ENCODE measurements around the gene COX18. TPM values are rescaled to one million over a fixed set of nuclear protein-coding genes. Genes with fewer than 3 reads are reported as not detected.

Gene COX18
- total RNA-seq, 1 experiment from 2014 or later: 18.2 TPM

DNA sequence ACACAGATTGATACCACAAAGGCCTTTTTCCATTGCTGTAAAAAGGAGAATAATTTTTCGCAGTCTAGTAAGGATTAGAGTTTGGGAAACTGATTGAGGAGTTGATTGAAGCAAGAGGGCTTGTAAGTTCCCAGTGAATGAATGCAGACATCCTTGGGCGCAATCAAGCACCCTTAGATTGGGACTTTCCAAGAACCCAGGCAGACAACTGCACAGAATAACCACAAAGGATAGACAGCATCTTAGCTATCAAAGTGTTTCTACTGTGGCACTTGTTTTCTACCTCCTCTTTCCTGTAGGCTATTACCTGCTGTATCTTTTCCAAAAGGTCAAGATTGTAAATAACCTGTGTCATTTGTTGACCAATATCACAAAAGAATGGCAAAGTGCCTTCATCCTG is 2.6 kb downstream of the COX18 start:
- Histone ChIP-seq H3K36me3 (peaks cover 4% of the 10 kb centered on the region), H3K27me3 (no peaks in the 10 kb centered on the region), H3K4me3 (no peak overlapping the region), H3K9me3 (no peaks in the 10 kb centered on the region)
- no peak for DNase-seq

DNA sequence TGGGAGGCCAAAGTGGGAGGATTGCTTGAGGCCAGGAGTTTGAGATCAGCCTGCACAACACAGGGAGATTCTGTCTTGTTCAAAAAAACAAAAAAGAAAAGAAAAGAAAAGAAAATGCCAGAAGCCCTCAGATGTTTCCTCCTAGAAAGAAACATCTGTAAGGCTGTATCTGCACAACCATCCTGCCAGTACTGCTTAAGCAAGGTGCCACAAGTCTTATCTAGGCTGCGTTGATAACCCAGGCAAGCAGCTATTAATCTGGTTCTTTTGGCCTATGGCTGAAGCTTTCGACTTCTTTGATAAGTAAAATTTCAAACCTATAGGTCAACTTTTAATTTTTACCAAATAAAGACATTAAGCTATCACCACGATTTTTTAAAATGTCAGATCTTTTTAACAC is 3.1 kb downstream of the COX18 start:
- H3K27me3 ChIP-seq: no peaks in the 10 kb centered on the region
- peaks cover 4% of the 10 kb centered on the region for H3K36me3 ChIP-seq
- H3K9me3 ChIP-seq: no peaks in the 10 kb centered on the region
- H3K4me3 ChIP-seq: no peak overlapping the region
- no peak for DNase-seq

DNA sequence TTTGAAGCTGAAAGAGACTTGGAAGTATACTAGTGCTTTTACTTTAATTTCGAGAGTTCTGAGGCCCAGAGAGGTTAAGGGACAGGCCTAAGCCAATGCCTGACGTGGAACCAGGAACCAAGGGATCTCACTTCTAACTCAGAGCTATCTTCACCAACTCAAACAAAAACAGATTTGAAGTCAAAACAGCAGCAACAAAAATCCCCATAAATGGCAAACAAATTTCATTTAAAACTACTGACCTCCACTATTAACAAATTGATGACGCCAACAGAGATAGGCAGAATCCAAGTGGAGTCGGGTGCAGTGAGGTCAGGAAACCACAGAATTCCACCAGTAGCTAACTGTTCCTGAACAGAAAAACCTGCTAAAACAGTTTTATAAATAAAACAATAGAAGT is 5.0 kb downstream of the COX18 start:
- no peaks in the 10 kb centered on the region for H3K9me3 ChIP-seq
- H3K36me3 ChIP-seq: peaks cover 9% of the 10 kb centered on the region
- no peaks in the 10 kb centered on the region for H3K27me3 ChIP-seq
- DNase-seq: no peak
- no peak overlapping the region for H3K4me3 ChIP-seq

DNA sequence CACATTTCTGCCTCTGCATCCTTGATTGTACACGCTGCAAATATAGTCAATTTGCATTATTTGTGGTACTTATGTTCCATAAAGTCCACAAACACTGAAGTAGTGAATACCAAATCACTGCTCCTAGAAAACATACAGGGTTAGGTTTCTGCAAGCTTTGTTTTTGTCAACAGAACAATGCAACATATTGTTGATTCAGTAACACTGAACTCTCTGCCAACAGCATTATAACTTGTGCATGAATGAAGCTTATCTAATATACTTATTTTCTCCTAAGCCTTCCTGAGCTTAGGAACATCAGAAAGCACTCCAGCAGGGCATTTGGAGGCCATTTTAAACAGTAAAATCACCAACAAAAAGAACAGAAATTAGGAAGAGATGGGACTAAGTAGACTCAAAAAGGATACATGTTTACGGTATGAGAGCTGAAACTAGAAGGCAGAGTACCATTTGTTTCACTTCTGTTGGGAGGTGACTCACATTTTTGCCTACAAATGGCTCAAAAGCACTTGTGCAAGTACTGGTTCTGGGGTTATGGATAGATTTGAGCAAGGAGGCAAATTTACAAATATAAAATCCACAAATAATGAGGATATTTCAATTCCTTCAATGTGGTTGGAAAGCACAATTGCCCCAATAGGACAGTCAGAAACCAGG is 14.1 kb downstream of the COX18 start:
- Histone ChIP-seq H3K9me3 (no peaks in the 10 kb centered on the region), H3K27me3 (no peaks in the 10 kb centered on the region), H3K36me3 (peaks cover 4% of the 10 kb centered on the region; the same call in 1 of the 2 replicates), H3K4me3 (no peak overlapping the region)
- no peak for DNase-seq

DNA sequence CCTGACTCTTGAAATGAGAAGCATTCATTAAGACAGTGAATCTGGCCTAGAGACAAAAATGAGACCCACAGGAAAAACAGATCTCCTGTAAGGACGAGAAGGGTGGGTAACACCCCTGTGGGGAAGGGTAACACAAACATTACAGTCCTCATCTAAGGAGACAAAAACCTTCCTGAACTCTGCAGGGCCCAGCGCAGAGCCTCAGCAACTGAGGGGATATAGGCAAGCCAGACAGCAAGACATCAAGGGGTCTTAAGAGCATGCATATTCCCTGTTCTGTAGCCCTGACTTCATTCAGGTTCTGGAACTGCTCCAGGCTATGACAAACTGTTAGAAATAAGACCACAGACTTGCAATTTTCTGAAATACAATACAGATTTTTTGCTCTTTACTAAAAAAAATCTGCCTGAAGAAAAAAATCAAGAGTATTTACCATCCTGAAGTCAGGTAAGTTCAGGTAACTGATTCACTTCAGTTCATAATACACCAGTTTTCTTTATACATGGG is 15.5 kb downstream of the COX18 start:
- Histone ChIP-seq H3K9me3 (no peaks in the 10 kb centered on the region), H3K4me3 (no peak overlapping the region), H3K36me3 (peaks cover 2% of the 10 kb centered on the region; the same call in 1 of the 2 replicates), H3K27me3 (no peaks in the 10 kb centered on the region)
- DNase-seq: no peak

DNA sequence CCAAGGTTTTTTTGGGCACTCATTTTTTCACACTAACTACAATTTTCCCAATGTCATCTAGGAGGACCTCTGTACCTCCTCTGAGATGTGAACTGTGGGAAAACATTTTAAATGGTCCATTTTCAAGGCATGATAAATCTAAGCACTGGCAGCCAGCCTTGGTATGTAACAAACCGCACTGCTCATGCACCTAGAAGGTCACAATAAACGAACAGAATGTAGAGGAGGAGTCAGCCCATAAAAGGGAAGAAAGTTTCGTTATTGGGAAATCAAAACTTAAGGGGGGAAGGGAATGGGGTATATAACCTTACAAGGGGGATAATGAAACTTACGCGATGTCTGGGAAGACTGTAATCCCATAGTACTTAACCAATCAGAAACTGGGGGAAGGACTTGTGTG is 16.4 kb downstream of the COX18 start:
- H3K27me3 ChIP-seq: no peaks in the 10 kb centered on the region
- DNase-seq: no peak
- H3K36me3 ChIP-seq: no peaks in the 10 kb centered on the region; the same call in 1 of the 2 replicates
- no peak overlapping the region for H3K4me3 ChIP-seq
- no peaks in the 10 kb centered on the region for H3K9me3 ChIP-seq

DNA sequence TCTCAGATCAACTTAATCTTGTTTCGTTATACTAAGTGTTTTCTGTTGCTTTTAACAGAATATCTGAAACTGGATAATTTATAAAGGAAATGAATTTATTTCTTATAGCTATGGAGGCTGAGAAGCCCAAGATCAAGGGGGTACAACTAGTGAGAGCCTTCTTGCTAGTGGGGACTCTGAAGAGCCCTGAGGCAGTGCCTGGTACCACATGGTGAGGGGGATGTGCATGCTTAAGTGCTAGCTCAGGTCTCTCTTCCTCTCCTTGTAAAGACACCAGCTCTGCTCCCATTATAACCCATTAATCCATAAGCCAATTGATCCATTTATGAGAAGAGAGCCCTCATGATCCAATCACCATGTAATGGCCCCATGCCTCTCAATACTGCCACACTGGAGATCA is 17.9 kb downstream of the COX18 start:
- H3K36me3 ChIP-seq: no peaks in the 10 kb centered on the region; the same call in 1 of the 2 replicates
- no peak overlapping the region for H3K4me3 ChIP-seq
- no peaks in the 10 kb centered on the region for H3K27me3 ChIP-seq
- no peak for DNase-seq
- no peaks in the 10 kb centered on the region for H3K9me3 ChIP-seq

DNA sequence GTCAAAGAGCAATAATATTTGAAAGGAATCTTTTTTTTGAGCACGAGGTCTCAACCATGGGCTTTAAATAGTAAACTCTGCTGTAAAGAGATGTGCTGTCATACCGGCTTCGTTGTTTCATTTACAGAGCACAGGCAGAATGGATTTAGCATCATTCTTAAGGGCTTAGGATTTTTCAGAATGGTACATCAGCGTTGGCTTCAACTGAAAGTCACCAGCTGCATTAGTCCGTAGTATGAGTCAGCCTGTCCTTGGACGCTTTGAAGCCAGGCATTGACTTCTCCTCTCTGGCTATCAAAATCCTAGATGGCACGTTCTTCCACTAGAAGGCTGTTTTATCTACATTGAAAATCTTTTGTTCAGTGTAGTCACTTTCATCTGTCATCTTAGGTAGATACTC is 23.6 kb downstream of the COX18 start:
- Histone ChIP-seq H3K27me3 (no peaks in the 10 kb centered on the region), H3K4me3 (no peak overlapping the region), H3K36me3 (no peaks in the 10 kb centered on the region), H3K9me3 (no peaks in the 10 kb centered on the region)
- DNase-seq: peak; percentile 6

DNA sequence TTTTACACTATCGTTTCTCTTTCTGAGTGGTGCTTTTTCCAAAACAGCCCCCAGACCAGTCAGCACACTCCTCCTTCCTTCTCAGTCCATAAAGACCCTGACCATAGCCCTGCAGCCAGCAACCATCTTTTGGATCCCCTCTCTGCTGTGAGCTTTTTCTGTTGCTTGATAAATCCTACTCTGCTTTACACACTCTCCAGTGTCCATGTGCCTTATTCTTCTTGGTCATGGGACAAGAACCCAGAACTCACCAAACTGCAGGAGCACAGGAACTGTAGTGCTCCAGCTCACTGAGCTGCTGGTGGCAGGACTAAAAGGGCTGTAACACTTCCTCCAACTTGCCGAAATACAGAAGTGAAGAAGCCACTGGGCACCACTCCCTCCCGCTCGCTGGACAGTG is 32.5 kb downstream of the COX18 start:
- no peaks in the 10 kb centered on the region for H3K27me3 ChIP-seq
- no peaks in the 10 kb centered on the region for H3K9me3 ChIP-seq
- no peak overlapping the region for H3K4me3 ChIP-seq
- H3K36me3 ChIP-seq: no peaks in the 10 kb centered on the region
- no peak for DNase-seq

DNA sequence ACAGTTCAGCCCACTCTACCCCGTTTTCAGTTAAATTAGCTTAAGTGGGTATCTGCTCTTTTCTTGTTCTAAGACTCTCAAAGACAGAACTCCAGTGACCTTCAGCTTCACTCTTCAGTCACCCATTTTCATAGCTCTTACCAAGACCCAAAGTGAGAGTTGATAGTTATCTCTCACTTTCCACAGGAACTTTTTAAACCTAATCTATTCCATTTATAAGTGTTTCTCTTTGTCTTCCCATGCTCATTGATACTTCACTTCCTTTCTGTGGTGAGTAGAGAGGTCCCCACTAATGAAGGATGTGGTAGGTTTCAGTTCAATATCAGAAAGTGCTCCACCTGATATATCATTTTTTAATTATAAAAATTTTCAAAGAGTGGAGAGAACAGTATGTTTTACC is 33.4 kb downstream of the COX18 start:
- Histone ChIP-seq H3K4me3 (no peak overlapping the region), H3K9me3 (no peaks in the 10 kb centered on the region), H3K27me3 (no peaks in the 10 kb centered on the region), H3K36me3 (no peaks in the 10 kb centered on the region)
- no peak for DNase-seq

DNA sequence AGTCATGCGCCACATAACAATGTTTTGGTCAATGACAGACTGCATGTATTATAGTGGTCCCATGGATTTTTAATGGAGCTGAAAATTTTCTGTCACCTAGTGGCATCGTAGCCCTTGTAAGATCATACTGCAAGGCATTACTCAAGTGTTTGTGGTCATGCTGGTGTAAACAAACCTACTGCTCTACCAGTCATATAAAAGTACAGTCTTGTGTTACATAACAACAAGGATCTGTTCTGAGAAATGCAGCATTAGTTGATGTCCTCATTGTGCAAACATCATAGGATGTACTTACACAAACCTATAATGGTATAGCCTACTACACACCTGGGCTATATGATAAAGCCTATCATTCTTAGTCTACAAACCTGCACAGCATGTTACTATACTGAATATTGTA is 34.6 kb downstream of the COX18 start:
- Histone ChIP-seq H3K36me3 (no peaks in the 10 kb centered on the region), H3K27me3 (no peaks in the 10 kb centered on the region), H3K9me3 (no peaks in the 10 kb centered on the region), H3K4me3 (no peak overlapping the region)
- DNase-seq: no peak

DNA sequence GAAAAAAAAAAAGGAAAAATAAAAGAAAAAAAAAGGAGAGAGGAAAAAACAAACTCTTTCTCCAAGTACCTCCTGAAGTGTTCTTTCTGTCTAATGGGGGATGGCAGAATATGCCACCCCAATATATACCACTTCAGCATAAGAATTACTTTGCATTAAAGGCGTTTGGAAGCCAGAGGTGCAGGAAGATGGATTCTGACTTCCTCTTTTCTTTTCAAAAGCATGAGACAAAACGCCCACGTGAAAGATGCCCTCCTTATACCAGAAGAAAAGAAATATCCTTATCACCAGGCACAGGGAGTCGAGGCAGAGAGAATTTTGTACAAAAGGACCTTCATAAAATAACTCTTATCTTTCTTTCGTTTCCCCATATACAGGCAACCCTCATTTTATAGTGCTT is 40.9 kb downstream of the COX18 start:
- no peak for DNase-seq
- no peaks in the 10 kb centered on the region for H3K36me3 ChIP-seq
- no peaks in the 10 kb centered on the region for H3K9me3 ChIP-seq
- H3K4me3 ChIP-seq: no peak overlapping the region
- H3K27me3 ChIP-seq: no peaks in the 10 kb centered on the region

DNA sequence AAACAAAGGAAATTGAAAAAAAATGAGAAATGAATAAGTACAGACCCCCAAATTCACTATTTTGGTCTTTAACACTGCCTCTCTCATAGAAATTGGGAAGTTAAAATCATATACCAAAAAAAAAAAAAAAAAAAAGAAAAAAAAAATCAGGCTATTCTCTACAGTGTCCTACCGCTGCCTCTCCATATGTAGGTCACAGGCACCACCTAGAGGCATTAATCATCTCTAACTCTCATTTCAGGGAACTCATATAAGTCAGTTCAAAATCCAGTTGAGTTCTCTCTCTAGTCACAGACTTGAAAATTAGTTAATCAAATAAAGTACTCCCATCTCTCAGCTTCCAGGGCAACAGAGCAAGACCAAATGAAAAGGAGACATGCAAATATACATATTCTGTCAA is 47.9 kb downstream of the COX18 start:
- H3K4me3 ChIP-seq: no peak overlapping the region
- no peaks in the 10 kb centered on the region for H3K9me3 ChIP-seq
- no peaks in the 10 kb centered on the region for H3K36me3 ChIP-seq
- H3K27me3 ChIP-seq: no peaks in the 10 kb centered on the region
- no peak for DNase-seq

DNA sequence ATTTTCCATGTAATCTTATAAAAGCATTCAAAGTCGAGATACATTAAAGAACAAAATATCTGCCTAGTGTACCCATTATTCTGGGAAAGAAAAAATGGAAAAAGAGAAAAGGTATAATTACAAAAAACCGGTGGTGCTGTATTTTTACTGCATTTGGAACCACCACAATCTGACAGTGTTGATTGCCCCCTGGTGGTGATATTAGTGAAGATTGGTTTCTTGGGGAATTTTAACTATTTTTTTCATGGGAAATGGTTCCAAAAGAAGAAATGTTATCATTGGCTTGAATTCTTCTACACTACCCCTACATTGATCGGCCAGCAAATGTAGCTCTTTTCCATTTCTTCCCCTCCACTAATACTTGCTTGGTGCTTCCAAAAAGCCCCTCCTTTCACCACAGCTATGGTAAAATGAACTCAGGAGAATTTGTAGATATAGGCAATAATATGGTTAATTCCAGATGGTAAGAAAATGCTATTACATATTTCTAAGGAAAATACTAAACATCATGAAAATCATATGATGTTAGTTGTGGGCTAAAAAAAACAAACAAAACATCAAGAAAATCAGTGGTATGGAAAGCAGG is 50.0 kb downstream of the COX18 start:
- Histone ChIP-seq H3K4me3 (no peak overlapping the region), H3K9me3 (no peaks in the 10 kb centered on the region), H3K36me3 (no peaks in the 10 kb centered on the region), H3K27me3 (no peaks in the 10 kb centered on the region)
- no peak for DNase-seq

DNA sequence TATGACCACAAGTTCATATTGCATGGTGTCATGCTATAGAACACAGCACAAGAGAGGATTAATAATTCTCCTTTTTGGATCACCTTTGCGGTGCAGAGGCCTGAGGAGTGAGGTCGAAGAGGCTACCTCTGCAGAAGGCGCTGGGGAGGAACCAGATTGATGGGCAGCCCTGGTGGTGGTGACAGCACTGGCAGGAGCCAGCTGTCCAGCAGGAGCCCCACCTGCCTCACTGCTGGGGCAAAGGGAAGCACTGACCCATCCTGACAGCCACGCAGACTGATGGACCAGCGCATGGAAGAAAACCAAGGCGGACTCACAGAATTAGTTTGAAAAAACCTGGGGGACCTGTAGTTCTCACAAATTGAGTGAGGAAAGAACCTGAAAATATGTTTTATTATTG is 50.9 kb downstream of the COX18 start:
- no peak overlapping the region for H3K4me3 ChIP-seq
- H3K9me3 ChIP-seq: no peaks in the 10 kb centered on the region
- DNase-seq: no peak
- no peaks in the 10 kb centered on the region for H3K27me3 ChIP-seq
- no peaks in the 10 kb centered on the region for H3K36me3 ChIP-seq

DNA sequence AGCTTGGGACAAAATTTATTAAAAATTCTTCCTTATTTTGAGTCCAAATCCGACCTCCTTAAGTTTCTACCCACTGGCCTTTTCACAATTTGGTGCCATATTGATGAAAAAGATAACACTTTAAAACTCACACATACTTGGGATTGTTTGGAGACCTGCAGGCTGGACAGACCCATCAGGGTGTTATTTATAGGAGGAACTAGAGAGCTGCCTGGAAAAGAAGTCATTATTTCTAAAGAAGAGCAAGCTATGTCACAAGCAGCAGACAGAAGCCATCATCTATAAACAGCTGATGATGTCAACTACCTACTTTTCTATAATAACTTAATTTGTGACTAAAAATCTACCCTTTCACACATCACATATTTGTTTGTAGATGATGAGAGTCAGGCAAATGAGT is 56.2 kb downstream of the COX18 start:
- no peak for DNase-seq
- Histone ChIP-seq H3K27me3 (no peaks in the 10 kb centered on the region), H3K36me3 (no peaks in the 10 kb centered on the region), H3K4me3 (no peak overlapping the region), H3K9me3 (no peaks in the 10 kb centered on the region)

DNA sequence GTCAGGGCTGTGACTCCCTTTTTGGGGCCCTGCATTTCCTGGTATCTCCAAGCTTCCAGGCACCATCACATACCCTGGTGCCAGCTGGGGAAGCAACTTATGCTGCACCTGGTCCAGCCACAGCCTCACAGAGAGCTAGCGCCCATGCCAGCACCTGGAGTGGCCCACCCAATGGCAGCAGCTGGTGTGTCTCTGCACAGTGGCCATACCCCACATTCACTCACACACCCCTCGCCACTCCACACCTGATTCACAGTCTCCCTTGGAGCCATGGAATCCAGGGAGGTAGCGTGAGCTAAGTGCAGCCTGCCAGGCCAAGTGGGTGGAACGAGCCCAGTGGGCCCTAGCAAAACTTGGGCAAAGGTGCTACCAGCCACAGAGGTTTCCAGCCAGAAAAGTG is 56.8 kb downstream of the COX18 start:
- H3K4me3 ChIP-seq: no peak overlapping the region
- no peaks in the 10 kb centered on the region for H3K9me3 ChIP-seq
- H3K27me3 ChIP-seq: no peaks in the 10 kb centered on the region
- H3K36me3 ChIP-seq: no peaks in the 10 kb centered on the region
- no peak for DNase-seq

DNA sequence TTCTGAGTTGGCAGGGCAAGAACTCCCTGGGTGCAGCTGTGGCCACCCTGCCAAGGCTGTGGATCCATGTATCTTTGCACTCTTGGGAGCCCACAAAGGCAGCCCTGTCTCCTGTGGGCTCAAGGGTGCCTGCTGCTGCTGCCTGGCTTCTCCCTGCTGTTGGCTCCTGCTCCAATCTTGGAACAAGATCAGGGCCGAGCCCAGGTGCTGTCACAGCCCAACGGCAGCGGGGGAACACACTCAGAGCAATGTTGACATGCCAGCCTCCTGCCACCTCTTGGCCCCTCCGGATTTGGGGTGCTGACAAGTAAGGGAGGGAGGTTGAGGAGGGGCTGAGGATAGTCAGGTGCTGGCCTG is 57.9 kb downstream of the COX18 start:
- Histone ChIP-seq H3K9me3 (no peaks in the 10 kb centered on the region), H3K36me3 (no peaks in the 10 kb centered on the region), H3K4me3 (no peak overlapping the region), H3K27me3 (no peaks in the 10 kb centered on the region)
- no peak for DNase-seq
